Osteoblast (primary cell): Measurements from ENCODE around the gene CTDSP1. TPM values are rescaled to one million over a fixed set of nuclear protein-coding genes. Genes with fewer than 3 reads are reported as not detected.
A peak's percentile ranks its signal among the peaks of the same experiment; 100 is the strongest.

Experiments
- DNase-seq: peaks from one replicate; pipeline ENCODE4 v3.0.0; 2011; ENCODE audit warnings: low spot score, mixed read lengths; ENCODE audit not compliant: insufficient read length; ENCODE audit errors: missing footprints
- H2AFZ ChIP-seq: 2 replicates; pipeline ENCODE4 v1.6.0; 2011; ENCODE audit warnings: mild to moderate bottlenecking, low read length
- H3K27ac ChIP-seq: 2 replicates; pipeline ENCODE4 v1.5.1; 2011; ENCODE audit warnings: mild to moderate bottlenecking, low read depth, low read length, moderate library complexity
- H3K27me3 ChIP-seq: 2 replicates; pipeline ENCODE4 v1.6.0; 2012; ENCODE audit warnings: mild to moderate bottlenecking, control low read depth, inconsistent platforms, low read length, moderate library complexity; ENCODE audit not compliant: insufficient read depth
- H3K36me3 ChIP-seq: 2 replicates; pipeline ENCODE4 v1.5.1; 2011; ENCODE audit warnings: mild to moderate bottlenecking, low read length, control low read depth, moderate library complexity; ENCODE audit not compliant: insufficient read depth
- H3K4me1 ChIP-seq: 2 replicates; pipeline ENCODE4 v1.5.1; 2011; ENCODE audit warnings: mild to moderate bottlenecking, low read length, control low read depth, moderate library complexity; ENCODE audit not compliant: insufficient read depth
- H3K4me2 ChIP-seq: 2 replicates; pipeline ENCODE4 v1.6.0; 2011; ENCODE audit warnings: mild to moderate bottlenecking, low read length; ENCODE audit not compliant: insufficient read depth
- H3K4me3 ChIP-seq: fragments of 200-600 bp; sonication (generic); 3 replicates; pipeline ENCODE4 v1.5.1; 2012; ENCODE audit warnings: mild to moderate bottlenecking, low read length, inconsistent platforms; ENCODE audit not compliant: insufficient read depth
- H3K79me2 ChIP-seq: 2 replicates; pipeline ENCODE4 v1.6.0; 2012; ENCODE audit warnings: mild to moderate bottlenecking, low read length, control low read depth, inconsistent platforms; ENCODE audit not compliant: insufficient read depth
- H3K9me3 ChIP-seq: 2 replicates; pipeline ENCODE4 v1.5.1; 2011; ENCODE audit warnings: low read depth, low read length, control low read depth
- H4K20me1 ChIP-seq: 2 replicates; pipeline ENCODE4 v1.6.0; 2012; ENCODE audit warnings: mild to moderate bottlenecking, low read length, control low read depth; ENCODE audit not compliant: insufficient read depth
- CTCF ChIP-seq: IDR thresholded peaks from 2 replicates; pipeline ENCODE4 v1.5.1; 2011; ENCODE audit warnings: mild to moderate bottlenecking, low read depth, low read length, moderate library complexity; ENCODE audit errors: extremely low read depth
- total RNA-seq: library from RNA; depleted of rRNA; stranded (reverse); fragments of >200 nt; gene quantifications from 2 replicates; pipeline ENCODE4 v1.2.3, GENCODE V29; 2012

Gene CTDSP1
- total RNA-seq, 1 donor, result 71.7 TPM

GRCh38 chr2:218395456-218395825 is 4.2 kb upstream of the CTDSP1 start:
- H3K27me3 ChIP-seq, result no peaks in the 10 kb centered on the region
- H3K27ac ChIP-seq, result peak overlapping the region; percentile 36
- no peaks in the 10 kb centered on the region for H3K9me3 ChIP-seq
- peak overlapping the region; percentile 80 for H3K4me3 ChIP-seq
- peak overlapping the region; percentile 88 for H3K4me2 ChIP-seq
- no peaks in the 10 kb centered on the region for H3K36me3 ChIP-seq
- peaks cover 19% of the 10 kb centered on the region for H3K4me1 ChIP-seq
- H2AFZ ChIP-seq, result peak overlapping the region; percentile 94
- DNase-seq, result no peak
- H3K79me2 ChIP-seq, result peaks cover 3% of the 10 kb centered on the region
- TF ChIP-seq CTCF, result no peak
- H4K20me1 ChIP-seq, result no peaks in the 10 kb centered on the region

- H3K4me3 ChIP-seq, result peak overlapping the region; percentile 80
- no peaks in the 10 kb centered on the region for H3K9me3 ChIP-seq
- peaks cover 10% of the 10 kb centered on the region for H3K79me2 ChIP-seq
- no peaks in the 10 kb centered on the region for H3K27me3 ChIP-seq
- peak; percentile 66 for TF ChIP-seq CTCF
- no peaks in the 10 kb centered on the region for H3K36me3 ChIP-seq
- H4K20me1 ChIP-seq, result peaks cover under 1% of the 10 kb centered on the region
- H3K4me2 ChIP-seq, result peak overlapping the region; percentile 88
- peak overlapping the region; percentile 95 for H2AFZ ChIP-seq
- DNase-seq, result peak; percentile 98
- H3K4me1 ChIP-seq, result peaks cover 19% of the 10 kb centered on the region
- peak overlapping the region; percentile 81 for H3K27ac ChIP-seq
These were observed 3.6 kb upstream of the CTDSP1 start for GRCh38 chr2:218395826-218396687.

GRCh38 chr2:218396688-218397462 is 2.8 kb upstream of the CTDSP1 start:
- Histone ChIP-seq H3K27me3 (no peaks in the 10 kb centered on the region), H2AFZ (peak overlapping the region; percentile 95), H3K27ac (peak overlapping the region; percentile 81), H3K9me3 (no peaks in the 10 kb centered on the region), H3K79me2 (peaks cover 18% of the 10 kb centered on the region), H3K36me3 (no peaks in the 10 kb centered on the region), H4K20me1 (peaks cover 9% of the 10 kb centered on the region), H3K4me3 (peak overlapping the region; percentile 80), H3K4me1 (peaks cover 19% of the 10 kb centered on the region), H3K4me2 (peak overlapping the region; percentile 88)
- TF ChIP-seq CTCF, result no peak
- DNase-seq, result peak; percentile 92

- peak overlapping the region; percentile 37 for H3K27ac ChIP-seq
- peaks cover 5% of the 10 kb centered on the region for H3K36me3 ChIP-seq
- H2AFZ ChIP-seq, result peak overlapping the region; percentile 95
- peak overlapping the region; percentile 88 for H3K4me2 ChIP-seq
- no peak for TF ChIP-seq CTCF
- peaks cover 23% of the 10 kb centered on the region for H3K79me2 ChIP-seq
- peaks cover 19% of the 10 kb centered on the region for H3K4me1 ChIP-seq
- H4K20me1 ChIP-seq, result peaks cover 13% of the 10 kb centered on the region
- peak overlapping the region; percentile 80 for H3K4me3 ChIP-seq
- no peaks in the 10 kb centered on the region for H3K27me3 ChIP-seq
- no peak for DNase-seq
- no peaks in the 10 kb centered on the region for H3K9me3 ChIP-seq
These were observed 2.2 kb upstream of the CTDSP1 start for GRCh38 chr2:218397463-218397819.
